Measurements from ENCODE around the gene CLHC1. TPM values are rescaled to one million over a fixed set of nuclear protein-coding genes. Genes with fewer than 3 reads are reported as not detected.

The CLHC1 gene
- total and polyA plus RNA-seq, 2 donors (not counting 3 experiments of a cell fraction or from before 2014, with no cell fraction given), result 2.4 to 12.3 TPM

GRCh38 chr2:55142518-55142917 lies 89.6 kb downstream of the CLHC1 start:
- intact Hi-C loops (cut with micrococcal nuclease) (no loop called here), dilution Hi-C loops (cut with MboI; ENCODE audit: extremely low pct_ligation_motif_present, low sequenced_read_pairs) (no loop called here)
- Histone ChIP-seq H3K27ac (ENCODE audit: insufficient read depth, low read depth, low read length) (no peak overlapping the region), H3K9ac (replicated peaks; ENCODE audit: extremely low read depth, insufficient read depth, low read length) (no peak overlapping the region), H3K79me2 (ENCODE audit: control insufficient read depth, insufficient read depth, low read length) (no peaks in the 10 kb centered on the region), H3K4me1 (ENCODE audit: control insufficient read depth, extremely low read depth, insufficient read depth, low read length) (no peaks in the 10 kb centered on the region), H3K36me3 (ENCODE audit: control insufficient read depth in 2 of 2, extremely low read depth in 1 of 2, insufficient read depth in 2 of 2, low read length in 2 of 2) (no peaks in the 10 kb centered on the region), H2AFZ (ENCODE audit: low read depth, low read length) (no peak overlapping the region), H3K4me3 (replicated peaks in 1 of 3; ENCODE audit: insufficient read depth in 1 of 3, low read depth in 1 of 3, low read length in 3 of 3) (no peak overlapping the region), H3K9me1 (replicated peaks; ENCODE audit: control insufficient read depth, extremely low read depth, insufficient read depth, low read length) (no peaks in the 10 kb centered on the region), H3K9me3 (replicated peaks; ENCODE audit: control insufficient read depth, insufficient read depth, low read length) (no peaks in the 10 kb centered on the region), H3K27me3 (ENCODE audit: control insufficient read depth in 2 of 2, insufficient read depth in 2 of 2, low read length in 2 of 2) (no peaks in the 10 kb centered on the region), H3K4me2 (ENCODE audit: insufficient read depth, low read length) (no peak overlapping the region), H4K20me1 (replicated peaks; ENCODE audit: control insufficient read depth, extremely low read depth, insufficient read depth, low read length) (no peaks in the 10 kb centered on the region)
- ChIA-PET CTCF (interaction anchor here (1.2 kb wide), 1 partner anchor 19 kb away, joined by 3 read pairs; no protein-coding TSS in a partner anchor), POLR2A (no interaction called here)
- no TSS peak for BruUV-seq (replicated peaks)
- TF ChIP-seq POLR2A (IDR thresholded peaks at IDR 0.05; ENCODE audit: low read depth, low read length), result no peak
- TF ChIP-seq FOS (IDR thresholded peaks at IDR 0.05; ENCODE audit: borderline replicate concordance, insufficient read depth, low read length), result no peak
- no peak for TF ChIP-seq POLR2AphosphoS5 (IDR thresholded peaks at IDR 0.05; ENCODE audit: insufficient read depth, low read depth, low read length)
- no peak for TF ChIP-seq JUN (IDR thresholded peaks at IDR 0.05; ENCODE audit: borderline replicate concordance, insufficient read depth, insufficient read length, low read depth)
- no peak for TF ChIP-seq GATA2 (IDR thresholded peaks at IDR 0.05; ENCODE audit: insufficient read depth, insufficient read length, low read depth, low read length)
- TF ChIP-seq MYC (IDR thresholded peaks at IDR 0.05; ENCODE audit: low read depth, low read length), result no peak
- TF ChIP-seq CTCF (IDR thresholded peaks at IDR 0.05; ENCODE audit: extremely low read depth in 1 of 2, insufficient read depth in 1 of 2, low read depth in 1 of 2, low read length in 2 of 2), result no peak
- TF ChIP-seq MAX (IDR thresholded peaks at IDR 0.05; ENCODE audit: insufficient read depth, insufficient read length), result no peak
- no peak for TF ChIP-seq EZH2 (IDR thresholded peaks at IDR 0.05; ENCODE audit: borderline replicate concordance, low read depth, low read length, severe bottlenecking)
- no peak for FAIRE-seq
- DNase-seq (ENCODE audit: low read depth, low spot score), result no peak

All from endothelial cell of umbilical vein (primary cell).